HepG2 (cell line): Measurements from ENCODE around the gene SLX4. TPM values are rescaled to one million over a fixed set of nuclear protein-coding genes. Genes with fewer than 3 reads are reported as not detected.

Experiments
- AHDC1 ChIP-seq: sonication (generic); formaldehyde crosslinking; IDR thresholded peaks from 2 replicates; pipeline ENCODE4 v1.5.1; 2020; ENCODE audit warnings: mild to moderate bottlenecking, missing genetic modification reagents, borderline replicate concordance
- JUN ChIP-seq: sonication (generic); formaldehyde crosslinking; IDR thresholded peaks from 2 replicates; pipeline ENCODE4 v1.4.0; 2020; ENCODE audit warnings: mild to moderate bottlenecking, missing genetic modification reagents
- KIAA2018 ChIP-seq: sonication (generic); formaldehyde crosslinking; IDR thresholded peaks from 2 replicates; pipeline ENCODE4 v1.5.0; 2020; ENCODE audit warnings: mild to moderate bottlenecking, missing genetic modification reagents, borderline replicate concordance
- MTF2 ChIP-seq: sonication (generic); formaldehyde crosslinking; IDR thresholded peaks from 2 replicates; pipeline ENCODE4 v1.5.0; 2020; ENCODE audit warnings: missing genetic modification reagents, borderline replicate concordance
- RFX5 ChIP-seq: IDR thresholded peaks from 2 replicates; pipeline ENCODE4 v1.6.1; 2011; ENCODE audit warnings: low read depth, low read length, improper control_type of control experiment
- ZNF224 ChIP-seq: sonication (generic); formaldehyde crosslinking; IDR thresholded peaks from 2 replicates; pipeline ENCODE4 v1.5.0; 2020; ENCODE audit warnings: mild to moderate bottlenecking, missing genetic modification reagents
- ZNF782 ChIP-seq: sonication (generic); formaldehyde crosslinking; IDR thresholded peaks from 2 replicates; pipeline ENCODE4 v1.4.0; 2020; ENCODE audit warnings: missing genetic modification reagents, mild to moderate bottlenecking, borderline replicate concordance
- polyA plus RNA-seq, 8 experiments: library from polyadenylated mRNA; depleted of rRNA in 3 of 8; stranded (reverse) in 7 of 8; unstranded in 1 of 8; fragments of >200 nt; fragmentation: Illumina TruSeq in 4 of 8; extraction: Trizol in 4 of 8; gene quantifications; 2 replicates each; pipeline versions ENCODE4 v1.2.1 to v1.2.3, GENCODE V29; 2011 to 2016; ENCODE audit warnings: low read depth in 4 of 8, missing spikeins in 1 of 8, mixed read lengths in 1 of 8; ENCODE audit not compliant: insufficient read depth in 1 of 8
- total RNA-seq, 5 experiments: library from RNA; depleted of rRNA; stranded (reverse); fragments of >200 nt; fragmentation: Illumina TruSeq; extraction: Trizol; gene quantifications; 2 replicates each; pipeline ENCODE4 v1.2.3, GENCODE V29; 2016; ENCODE audit warnings: low read depth in 1 of 5
- TF ChIP-seq, protein P1 (sequence below): sonication (generic); formaldehyde crosslinking; conservative IDR thresholded peaks from 2 replicates; pipeline ENCODE4 v1.5.0; 2020; ENCODE audit warnings: missing genetic modification reagents
- TF ChIP-seq, protein P2 (sequence below): sonication (generic); formaldehyde crosslinking; IDR thresholded peaks from 2 replicates; pipeline ENCODE4 v1.4.0; 2020; ENCODE audit warnings: missing genetic modification reagents, borderline replicate concordance

Gene SLX4
- total and polyA plus RNA-seq, 2 of the 13 experiments (the other 11 are each of a cell fraction or from before 2014, with no cell fraction given) = 1.1 to 3.6 TPM

DNA sequence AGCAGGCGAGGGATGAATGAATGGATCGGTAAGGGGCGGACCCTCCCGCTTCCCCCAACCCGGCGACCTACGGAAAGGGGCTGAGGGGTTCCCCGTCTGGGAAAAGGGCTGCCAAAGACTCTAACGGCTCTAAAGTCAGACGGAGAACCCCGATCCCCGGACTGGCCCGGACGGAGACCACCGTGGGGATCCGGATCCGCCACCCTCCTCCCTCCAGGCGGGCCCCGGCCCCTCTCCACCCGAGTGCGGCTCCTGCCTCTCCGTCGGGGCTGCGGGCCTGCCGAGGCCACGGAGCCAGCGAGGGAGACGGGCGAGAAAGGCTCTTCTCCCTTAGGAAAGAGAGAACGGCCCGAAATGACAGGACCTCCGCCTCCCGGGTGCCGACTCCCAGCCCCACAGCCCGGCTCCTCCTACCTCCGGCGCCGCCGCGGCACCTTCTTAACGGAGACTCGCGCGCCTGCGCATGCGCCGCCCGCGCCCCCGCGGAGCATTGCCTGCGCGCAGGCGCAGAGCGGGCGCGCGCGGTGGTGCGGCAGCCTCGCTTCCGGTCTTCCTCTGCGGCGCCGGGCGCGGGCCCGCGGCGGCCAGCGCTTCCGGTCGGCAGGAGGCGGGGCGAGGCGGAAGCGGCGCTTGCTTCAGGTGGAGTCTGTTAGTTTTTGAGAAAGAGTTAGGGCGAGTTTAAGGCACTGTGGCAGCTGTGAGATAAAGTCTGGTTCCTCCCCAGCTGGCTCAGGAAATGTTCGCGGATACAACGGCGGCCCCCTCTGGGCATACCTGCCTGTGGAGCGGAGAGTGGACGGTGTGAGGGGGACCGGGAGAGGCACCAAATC is at the start of gene SLX4 (continued):
- TF ChIP-seq KIAA2018 (CRISPR knock-in tag) = no peak
- no peak for TF ChIP-seq AHDC1
- TF ChIP-seq ZNF782 (CRISPR knock-in tag) = no peak
- TF ChIP-seq MTF2 (CRISPR knock-in tag) = no peak
- TF ChIP-seq, protein P1, sequence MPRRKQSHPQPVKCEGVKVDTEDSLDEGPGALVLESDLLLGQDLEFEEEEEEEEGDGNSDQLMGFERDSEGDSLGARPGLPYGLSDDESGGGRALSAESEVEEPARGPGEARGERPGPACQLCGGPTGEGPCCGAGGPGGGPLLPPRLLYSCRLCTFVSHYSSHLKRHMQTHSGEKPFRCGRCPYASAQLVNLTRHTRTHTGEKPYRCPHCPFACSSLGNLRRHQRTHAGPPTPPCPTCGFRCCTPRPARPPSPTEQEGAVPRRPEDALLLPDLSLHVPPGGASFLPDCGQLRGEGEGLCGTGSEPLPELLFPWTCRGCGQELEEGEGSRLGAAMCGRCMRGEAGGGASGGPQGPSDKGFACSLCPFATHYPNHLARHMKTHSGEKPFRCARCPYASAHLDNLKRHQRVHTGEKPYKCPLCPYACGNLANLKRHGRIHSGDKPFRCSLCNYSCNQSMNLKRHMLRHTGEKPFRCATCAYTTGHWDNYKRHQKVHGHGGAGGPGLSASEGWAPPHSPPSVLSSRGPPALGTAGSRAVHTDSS (CRISPR knock-in tag) = 0 out of 2 replicates have a peak, but pooled peaks have one; percentile 9
- no peak for TF ChIP-seq RFX5
- TF ChIP-seq, protein P2, sequence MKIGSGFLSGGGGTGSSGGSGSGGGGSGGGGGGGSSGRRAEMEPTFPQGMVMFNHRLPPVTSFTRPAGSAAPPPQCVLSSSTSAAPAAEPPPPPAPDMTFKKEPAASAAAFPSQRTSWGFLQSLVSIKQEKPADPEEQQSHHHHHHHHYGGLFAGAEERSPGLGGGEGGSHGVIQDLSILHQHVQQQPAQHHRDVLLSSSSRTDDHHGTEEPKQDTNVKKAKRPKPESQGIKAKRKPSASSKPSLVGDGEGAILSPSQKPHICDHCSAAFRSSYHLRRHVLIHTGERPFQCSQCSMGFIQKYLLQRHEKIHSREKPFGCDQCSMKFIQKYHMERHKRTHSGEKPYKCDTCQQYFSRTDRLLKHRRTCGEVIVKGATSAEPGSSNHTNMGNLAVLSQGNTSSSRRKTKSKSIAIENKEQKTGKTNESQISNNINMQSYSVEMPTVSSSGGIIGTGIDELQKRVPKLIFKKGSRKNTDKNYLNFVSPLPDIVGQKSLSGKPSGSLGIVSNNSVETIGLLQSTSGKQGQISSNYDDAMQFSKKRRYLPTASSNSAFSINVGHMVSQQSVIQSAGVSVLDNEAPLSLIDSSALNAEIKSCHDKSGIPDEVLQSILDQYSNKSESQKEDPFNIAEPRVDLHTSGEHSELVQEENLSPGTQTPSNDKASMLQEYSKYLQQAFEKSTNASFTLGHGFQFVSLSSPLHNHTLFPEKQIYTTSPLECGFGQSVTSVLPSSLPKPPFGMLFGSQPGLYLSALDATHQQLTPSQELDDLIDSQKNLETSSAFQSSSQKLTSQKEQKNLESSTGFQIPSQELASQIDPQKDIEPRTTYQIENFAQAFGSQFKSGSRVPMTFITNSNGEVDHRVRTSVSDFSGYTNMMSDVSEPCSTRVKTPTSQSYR = no peak
- no peak for TF ChIP-seq JUN (CRISPR knock-in tag)
- TF ChIP-seq ZNF224 (CRISPR knock-in tag) = no peak
